ENCODE data around the gene KCTD6. TPM values are rescaled to one million over a fixed set of nuclear protein-coding genes. Genes with fewer than 3 reads are reported as not detected.

KCTD6 gene
- total and polyA plus RNA-seq, 3 donors from 2014 or later = 9.5 to 19.8 (median 14.9) TPM

GRCh38 chr3:58534592-58535494 is 42.9 kb downstream of the KCTD6 start:
- Histone ChIP-seq H3K36me3 (ENCODE audit: low read depth, missing control alignments) (no peaks in the 10 kb centered on the region), H3K4me3 (no peak overlapping the region), H3K9me3 (no peaks in the 10 kb centered on the region), H3K4me1 (peaks cover 17% of the 10 kb centered on the region), H3K27me3 (no peaks in the 10 kb centered on the region), H3K27ac (no peak overlapping the region)
- DNase-seq = no peak
- 95 to 96% methylated on average over 9 of the region's 9 CpGs for WGBS, 2 donors
- no peak for TF ChIP-seq POLR2A (IDR thresholded peaks at IDR 0.05)
- TF ChIP-seq, protein P1, sequence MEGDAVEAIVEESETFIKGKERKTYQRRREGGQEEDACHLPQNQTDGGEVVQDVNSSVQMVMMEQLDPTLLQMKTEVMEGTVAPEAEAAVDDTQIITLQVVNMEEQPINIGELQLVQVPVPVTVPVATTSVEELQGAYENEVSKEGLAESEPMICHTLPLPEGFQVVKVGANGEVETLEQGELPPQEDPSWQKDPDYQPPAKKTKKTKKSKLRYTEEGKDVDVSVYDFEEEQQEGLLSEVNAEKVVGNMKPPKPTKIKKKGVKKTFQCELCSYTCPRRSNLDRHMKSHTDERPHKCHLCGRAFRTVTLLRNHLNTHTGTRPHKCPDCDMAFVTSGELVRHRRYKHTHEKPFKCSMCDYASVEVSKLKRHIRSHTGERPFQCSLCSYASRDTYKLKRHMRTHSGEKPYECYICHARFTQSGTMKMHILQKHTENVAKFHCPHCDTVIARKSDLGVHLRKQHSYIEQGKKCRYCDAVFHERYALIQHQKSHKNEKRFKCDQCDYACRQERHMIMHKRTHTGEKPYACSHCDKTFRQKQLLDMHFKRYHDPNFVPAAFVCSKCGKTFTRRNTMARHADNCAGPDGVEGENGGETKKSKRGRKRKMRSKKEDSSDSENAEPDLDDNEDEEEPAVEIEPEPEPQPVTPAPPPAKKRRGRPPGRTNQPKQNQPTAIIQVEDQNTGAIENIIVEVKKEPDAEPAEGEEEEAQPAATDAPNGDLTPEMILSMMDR (IDR thresholded peaks at IDR 0.05) = no peak
- intact Hi-C loops (cut with DNase I; ENCODE audit: low total_unique reads) = no loop called here

- H3K27ac ChIP-seq = peak overlapping the region; percentile 55 to 77
- H3K4me3 ChIP-seq = no peak overlapping the region
Measured at GRCh38 chr3:58535531-58536500, 43.9 kb downstream of the KCTD6 start.

DNA sequence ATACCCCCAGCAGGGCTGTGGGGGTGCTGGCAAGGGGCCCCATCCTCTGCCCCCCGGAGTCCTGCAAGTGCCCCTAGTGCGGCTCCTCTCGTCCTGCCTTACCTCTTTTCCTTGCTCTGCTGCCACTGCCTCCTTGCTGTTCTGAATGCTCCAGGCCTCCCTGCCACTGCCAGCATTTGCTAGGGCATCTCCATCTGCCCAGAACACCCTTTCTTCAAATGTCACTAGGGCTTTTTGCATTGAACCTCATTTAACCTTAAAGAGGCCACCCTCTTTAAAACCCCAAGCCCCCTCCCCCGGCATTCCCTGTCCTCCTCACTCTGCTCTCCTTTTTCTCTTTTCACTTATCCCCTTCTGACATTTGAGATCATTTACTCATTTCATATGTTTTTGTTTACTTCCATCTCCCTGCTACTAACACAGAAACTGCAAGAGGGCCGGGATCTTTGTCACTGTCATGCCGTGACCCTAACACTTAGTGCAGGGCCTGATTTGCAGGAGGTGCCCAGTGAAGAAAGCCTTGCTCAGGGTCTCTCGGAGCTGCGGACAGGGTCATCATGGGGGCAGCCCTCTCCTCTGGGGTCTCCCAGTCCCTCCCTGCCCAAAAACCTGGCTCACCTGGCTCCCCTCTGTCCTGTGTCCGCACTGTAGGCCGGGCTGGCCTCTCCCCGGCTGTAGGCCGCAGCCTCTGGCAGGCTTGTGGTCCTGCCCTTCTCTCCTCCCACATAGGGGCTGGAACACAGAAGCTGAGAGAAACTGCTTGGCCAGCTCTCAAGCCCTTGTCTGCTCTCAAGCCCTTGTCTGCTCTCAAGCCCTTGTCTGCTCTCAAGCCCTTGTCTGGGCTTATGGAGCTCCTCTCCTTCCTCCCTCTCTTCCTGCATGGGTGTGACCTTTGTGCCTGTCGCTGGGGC is 44.9 kb downstream of the KCTD6 start, which contains the start of gene ACOX2:
ACOX2 (minus strand) TSS at position 690 of the 911 bp plus-strand sequence. CDS start 2,084 bp downstream, outside the sequence.
- H3K27me3 ChIP-seq = no peaks in the 10 kb centered on the region
- peak within 1 kb of the TSS; percentile 55 to 77 for H3K27ac ChIP-seq
- DNase-seq = peak; percentile 87
- H3K36me3 ChIP-seq (ENCODE audit: low read depth, missing control alignments) = no peaks in the 10 kb centered on the region
- WGBS, 2 donors = 26 to 40% methylated on average over 13 of the region's 13 CpGs
- intact Hi-C loops (cut with DNase I; ENCODE audit: low total_unique reads) = no loop called here
- H3K4me1 ChIP-seq = peaks cover 17% of the 10 kb centered on the region
- no peaks in the 10 kb centered on the region for H3K9me3 ChIP-seq
- H3K4me3 ChIP-seq = peak within 1 kb of the TSS; percentile 13 to 46
- TF ChIP-seq, protein P1 (IDR thresholded peaks at IDR 0.05) = no peak
- no peak for TF ChIP-seq POLR2A (IDR thresholded peaks at IDR 0.05)

More at GRCh38 chr3:58535531-58536500, 43.9 kb downstream of the KCTD6 start:
- peak; percentile 52 for DNase-seq
- TF ChIP-seq POLR2A (IDR thresholded peaks at IDR 0.05) = no peak
- TF ChIP-seq, protein P1 (IDR thresholded peaks at IDR 0.05) = no peak
- Histone ChIP-seq H3K27me3 (no peaks in the 10 kb centered on the region), H3K9me3 (no peaks in the 10 kb centered on the region), H3K36me3 (ENCODE audit: low read depth, missing control alignments) (no peaks in the 10 kb centered on the region), H3K4me1 (peaks cover 17% of the 10 kb centered on the region)
- 20 to 34% methylated on average over 2 of the region's 2 CpGs for WGBS, 2 donors
- intact Hi-C loops (cut with DNase I; ENCODE audit: low total_unique reads) = no loop called here

Data from testis (tissue), 3 donors.